T-helper 1 cell (primary cell): ENCODE results near the gene ZNF407.

Experiments used
- DNase-seq, 5 donors: peaks; one replicate each; pipeline ENCODE4 v3.0.0-alpha.2; 2012 to 2020

The ZNF407 gene

DNA sequence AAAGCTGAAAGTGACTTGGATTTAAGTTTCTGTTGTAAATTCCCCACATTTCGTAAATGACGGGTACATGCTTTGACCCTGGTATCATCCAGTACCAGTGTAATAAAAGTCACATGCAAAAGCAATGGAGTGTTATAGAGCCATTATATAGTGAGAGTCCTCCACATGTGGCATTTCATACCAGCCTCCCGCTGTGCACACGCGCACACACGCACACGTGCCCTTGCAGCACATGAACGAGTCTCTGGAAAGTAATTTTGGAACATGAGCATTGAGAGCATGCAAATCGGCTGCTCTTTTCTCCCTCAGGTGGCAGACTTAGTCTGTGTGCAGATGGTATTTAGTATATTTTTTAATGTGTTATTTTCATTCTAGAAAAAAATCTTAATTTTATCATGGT, 198.1 kb downstream of the ZNF407 start:
- no peak for DNase-seq

GRCh38 chr18:74796211-74796610, 198.5 kb downstream of the ZNF407 start:
- DNase-seq = no peak

DNA sequence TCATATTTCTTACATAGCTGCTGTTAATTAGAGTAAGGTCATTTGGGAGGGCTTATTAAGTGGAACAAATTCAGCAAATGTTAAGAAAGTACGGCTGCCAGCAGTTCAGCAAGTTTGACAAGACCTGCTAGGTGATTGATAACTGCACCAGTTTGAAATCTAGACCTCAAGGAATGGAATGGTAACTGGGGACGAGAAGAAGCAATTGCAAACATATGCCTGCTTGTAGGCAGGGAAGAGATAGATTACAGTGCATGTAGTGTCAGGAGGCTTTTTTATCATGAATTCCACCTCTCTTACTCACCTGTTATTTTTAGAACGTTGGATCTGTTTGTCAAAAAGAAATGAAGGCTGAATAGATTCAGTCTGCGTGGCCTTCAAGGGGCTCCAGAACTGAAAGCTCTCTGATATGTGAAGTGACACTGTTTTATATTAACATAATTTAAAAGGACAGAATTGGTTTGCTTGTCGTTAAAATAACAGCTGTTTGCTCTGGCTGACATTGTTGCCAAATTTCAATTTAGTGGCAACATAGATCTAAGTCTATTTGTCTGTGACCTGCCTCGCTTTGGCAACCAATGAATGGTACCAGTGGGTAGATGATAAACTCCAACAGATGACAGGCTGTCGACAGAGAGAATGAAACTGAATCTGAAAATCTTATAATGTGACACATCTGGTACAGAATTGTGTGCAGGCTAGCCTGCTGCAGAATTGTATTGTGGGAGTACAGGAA, 199.3 kb downstream of the ZNF407 start:
- DNase-seq = peak in 1 of 5 donors; percentile 8

DNA sequence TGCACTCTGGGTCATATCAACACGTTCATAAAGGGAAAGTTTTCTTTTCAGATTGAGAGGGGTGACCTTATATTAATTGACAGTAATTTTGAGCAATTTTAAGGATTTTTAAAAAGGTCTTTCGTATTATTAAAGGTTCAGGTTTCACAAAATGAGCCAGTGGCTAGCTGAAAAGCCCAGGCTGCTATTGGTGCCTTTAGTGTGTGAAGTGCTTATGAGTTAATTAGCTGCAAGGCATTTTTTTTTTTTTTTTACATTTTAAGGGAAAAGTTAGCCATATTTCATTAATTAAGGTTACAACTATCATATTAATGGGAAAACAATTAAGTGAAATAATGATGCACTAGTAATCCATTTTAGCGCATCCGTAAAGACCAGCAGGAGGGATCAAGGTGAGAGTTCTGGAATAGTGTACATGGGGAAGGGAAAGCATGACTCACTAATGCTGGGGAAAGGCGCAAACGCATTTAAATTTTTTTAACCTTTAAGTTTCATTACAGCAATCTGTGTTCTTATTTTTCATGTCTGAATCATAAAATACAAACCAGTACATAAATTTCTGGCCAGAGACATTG, 200.0 kb downstream of the ZNF407 start:
- DNase-seq = no peak

GRCh38 chr18:74799542-74799941, 201.9 kb downstream of the ZNF407 start:
- DNase-seq = no peak

- no peak for DNase-seq
These were observed 202.4 kb downstream of the ZNF407 start for GRCh38 chr18:74800098-74800497.

DNA sequence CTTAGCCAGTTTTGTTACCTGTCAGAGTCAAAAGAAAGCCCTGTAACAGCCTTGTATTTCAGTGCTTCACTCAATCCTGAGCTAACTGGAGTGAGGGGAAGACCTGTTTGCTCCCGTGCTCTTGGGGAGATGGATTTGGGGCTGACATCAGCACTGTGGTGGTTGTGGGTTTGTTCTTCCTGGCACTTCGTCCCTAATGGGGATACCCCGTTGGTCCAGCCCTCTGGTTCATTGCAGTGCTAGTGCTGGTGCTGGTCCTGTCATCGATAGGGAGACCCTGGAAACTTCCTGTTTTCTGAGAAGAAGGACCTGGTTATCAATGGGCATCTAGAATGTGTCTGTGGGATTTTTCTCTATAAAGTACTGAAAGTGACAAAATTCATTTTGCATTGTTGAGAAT, 205.4 kb downstream of the ZNF407 start:
- no peak for DNase-seq

- DNase-seq = no peak
These were observed 206.1 kb downstream of the ZNF407 start for GRCh38 chr18:74803769-74804168.

GRCh38 chr18:74804677-74805076, 207.0 kb downstream of the ZNF407 start:
- DNase-seq = no peak

GRCh38 chr18:74806073-74806472, 208.4 kb downstream of the ZNF407 start:
- DNase-seq = no peak

GRCh38 chr18:74806700-74807416, 209.2 kb downstream of the ZNF407 start:
- DNase-seq = no peak

GRCh38 chr18:74817576-74817975, 219.9 kb downstream of the ZNF407 start:
- DNase-seq = no peak

- no peak for DNase-seq
These were observed 221.0 kb downstream of the ZNF407 start for GRCh38 chr18:74818516-74819175.

DNA sequence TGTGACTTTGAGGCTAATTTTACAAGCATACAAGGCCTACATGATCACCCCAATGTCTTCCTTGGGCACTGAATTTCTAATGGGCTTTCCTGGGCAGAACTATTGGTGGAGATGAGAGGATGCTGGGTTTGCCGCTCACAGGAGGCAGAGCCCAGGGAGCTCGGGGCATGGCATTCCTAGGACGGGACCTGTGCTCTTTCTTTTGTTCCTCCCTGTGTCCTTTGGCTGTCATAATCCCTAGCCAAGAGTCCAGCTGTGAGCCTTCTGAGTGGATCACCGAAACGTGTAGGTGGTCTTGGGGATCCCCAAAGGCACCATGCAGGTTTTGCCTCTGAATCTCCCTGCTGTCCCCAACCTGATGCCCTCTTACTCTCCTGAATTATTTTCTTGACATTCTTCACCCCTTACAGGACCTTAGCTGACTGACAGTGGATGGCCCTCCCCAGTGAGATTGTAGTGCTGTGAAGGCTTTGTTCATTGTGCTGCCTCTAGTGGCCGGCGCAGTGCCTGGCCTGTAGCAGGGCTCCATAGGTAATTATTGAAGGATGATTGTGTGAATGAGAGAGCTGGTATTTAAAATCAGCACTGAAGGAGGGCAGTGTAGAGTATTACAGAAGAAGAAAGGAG, 221.9 kb downstream of the ZNF407 start:
- DNase-seq = no peak

DNA sequence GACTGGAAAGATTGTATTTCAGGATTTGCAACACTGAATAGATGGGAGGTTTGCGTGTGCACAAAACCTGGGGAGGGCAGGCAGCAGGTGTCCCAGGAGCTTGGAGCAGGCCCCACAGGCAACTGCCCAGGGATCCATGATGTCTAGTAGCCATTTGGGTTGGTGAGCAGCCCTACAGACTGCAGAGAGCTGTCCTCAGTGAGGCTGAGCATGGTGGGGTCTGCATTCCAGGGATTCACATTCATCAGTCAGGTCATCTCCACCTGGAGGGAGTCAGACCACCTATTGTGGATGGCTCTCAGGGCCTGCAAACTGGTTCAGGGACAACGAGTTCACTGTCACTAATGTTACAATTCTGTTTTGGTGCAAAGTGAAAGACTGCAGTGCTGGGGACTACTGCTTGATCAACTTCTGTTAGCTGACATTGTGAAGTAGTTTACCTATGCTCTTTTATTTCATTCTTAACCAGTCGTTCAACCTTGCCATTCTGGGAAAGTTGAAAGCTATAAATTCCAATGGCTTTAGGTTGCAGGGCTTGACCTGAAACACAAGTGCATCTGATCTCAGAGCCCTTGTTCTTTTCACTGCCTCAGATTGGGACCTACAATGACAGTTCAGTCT, 222.6 kb downstream of the ZNF407 start:
- DNase-seq = no peak

DNA sequence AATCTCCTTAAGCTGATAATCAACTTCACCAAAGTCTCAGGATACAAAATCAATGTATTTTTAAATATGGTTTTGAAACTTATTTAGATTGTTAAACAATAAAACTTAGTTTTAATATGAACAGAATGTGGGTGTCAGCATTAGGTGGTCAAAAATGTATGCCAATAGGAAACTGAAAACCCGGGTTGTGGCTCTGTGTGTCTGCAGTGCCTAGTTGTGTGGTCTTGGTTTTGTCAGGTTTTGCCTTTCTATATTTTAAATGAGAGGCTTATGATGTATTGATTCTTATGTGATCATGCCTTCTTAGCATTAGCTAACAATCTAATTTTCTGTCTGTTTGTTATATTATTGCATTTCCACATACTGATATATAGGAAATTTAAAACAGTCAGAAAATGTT, 227.8 kb downstream of the ZNF407 start:
- no peak for DNase-seq

- no peak for DNase-seq
These were observed 228.9 kb downstream of the ZNF407 start for GRCh38 chr18:74826572-74826971.

DNA sequence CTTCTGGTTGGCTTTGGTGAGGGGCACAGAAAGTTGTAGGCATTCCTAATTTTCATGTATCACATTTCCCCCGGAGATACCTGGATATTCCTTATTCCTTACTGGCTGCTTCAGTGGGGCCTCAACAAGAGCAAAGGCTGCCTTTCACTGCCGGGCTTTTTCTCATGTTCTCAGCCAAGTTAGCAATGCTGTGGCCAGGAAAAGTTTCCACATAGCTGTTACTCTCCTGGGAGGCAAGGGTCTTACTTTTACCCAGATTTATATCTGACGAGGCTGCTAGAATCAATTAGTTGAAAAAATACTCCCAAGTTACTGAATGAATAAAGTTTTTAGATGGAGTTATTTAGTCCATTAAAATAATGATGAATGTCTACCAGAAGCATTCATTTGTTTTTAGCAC, 230.5 kb downstream of the ZNF407 start:
- no peak for DNase-seq

DNA sequence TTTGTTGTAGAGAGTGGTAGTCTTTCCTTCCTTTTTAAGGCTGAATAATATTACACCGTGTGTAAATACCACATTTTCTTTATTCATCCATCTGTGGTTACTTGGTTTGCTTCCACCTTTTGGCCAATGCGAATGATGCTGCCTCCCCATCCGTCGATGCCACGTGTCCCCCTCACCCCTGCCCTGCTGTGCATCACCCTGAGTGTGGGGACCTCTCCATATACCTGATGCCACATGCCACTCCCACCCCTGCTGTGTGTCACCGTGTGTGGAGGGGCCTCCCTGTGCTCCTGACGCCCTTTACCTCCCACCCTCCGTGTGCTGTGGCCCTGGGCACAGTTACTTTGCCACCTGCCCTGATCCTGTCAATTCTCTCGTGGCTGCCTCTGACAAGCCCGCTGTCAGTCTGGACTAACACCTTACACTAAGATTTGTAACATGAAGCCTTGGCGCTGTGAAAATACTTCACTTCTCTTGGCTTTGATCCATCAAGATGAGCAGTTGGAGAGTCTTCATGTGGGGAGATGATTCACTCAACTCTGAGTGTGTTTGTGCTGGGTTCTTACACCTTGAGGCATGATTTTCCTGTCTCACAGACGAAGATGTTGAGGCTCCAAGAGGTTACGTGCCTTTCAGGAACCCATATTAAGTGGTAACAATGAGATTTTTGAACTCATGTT, 234.0 kb downstream of the ZNF407 start:
- DNase-seq = no peak

GRCh38 chr18:74832381-74832780, 234.7 kb downstream of the ZNF407 start:
- DNase-seq = no peak

DNA sequence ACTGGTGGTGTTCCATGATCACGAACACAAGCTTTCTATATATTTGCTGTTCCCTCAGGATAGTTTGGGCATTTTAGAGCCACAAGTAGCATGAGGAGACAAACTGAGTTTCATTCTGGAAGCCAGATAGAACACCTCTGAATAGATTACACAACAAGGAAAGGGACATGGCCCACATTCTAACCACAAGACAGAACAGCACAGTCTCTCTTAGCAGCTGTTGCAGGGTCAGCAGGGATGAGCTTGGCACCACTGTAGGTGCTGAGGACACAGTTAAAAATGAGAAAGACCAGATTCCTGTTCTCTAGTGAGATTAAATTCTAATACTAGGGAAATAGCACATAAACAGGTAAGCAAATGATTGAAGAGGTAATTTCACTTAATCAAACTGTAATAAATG, 235.3 kb downstream of the ZNF407 start:
- no peak for DNase-seq
